GM18907 (cell line): ENCODE measurements around the gene FTSJ1.
"Not testable (repeated sequence)": the region's sequence is repeated elsewhere in the genome, so short reads cannot be mapped to it uniquely, and the experiment has no call there.

Experiments
- ATAC-seq: cut with Tn5 transposase; IDR thresholded peaks from one replicate; pipeline ENCODE4 v1.9.1; 2021; ENCODE audit warnings: mild to moderate bottlenecking, moderate library complexity; ENCODE audit not compliant: unreplicated experiment

FTSJ1 gene

GRCh38 chrX:48521353-48522243 lies 45.6 kb downstream of the FTSJ1 start, which contains the start of gene EBP:
EBP (plus strand) TSS chrX:48521808; CDS start chrX:48523772, 1,964 bp downstream.
- ATAC-seq, result peak; percentile 95

DNA sequence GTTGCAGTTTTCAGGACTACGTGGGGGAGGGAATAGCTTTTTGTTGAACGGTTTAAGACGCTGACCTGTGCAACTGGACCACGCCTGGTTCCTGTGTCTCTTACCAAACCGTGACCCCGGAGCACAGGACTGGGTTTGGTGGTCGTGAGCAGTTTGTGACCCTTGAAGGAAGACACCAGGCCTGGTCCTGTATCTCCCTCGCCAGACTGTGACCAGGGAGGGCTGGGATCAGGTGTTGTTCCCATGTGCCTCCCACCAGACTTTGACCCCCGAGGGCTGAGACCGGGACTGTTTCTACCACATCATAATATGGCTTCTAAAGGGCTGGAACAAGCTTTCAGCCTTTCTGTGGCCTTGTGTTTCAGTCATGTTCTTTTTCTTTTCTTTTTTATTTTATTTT lies 46.3 kb downstream of the FTSJ1 start:
- no peak for ATAC-seq

GRCh38 chrX:48523682-48524081 lies 47.7 kb downstream of the FTSJ1 start:
- no peak for ATAC-seq

DNA sequence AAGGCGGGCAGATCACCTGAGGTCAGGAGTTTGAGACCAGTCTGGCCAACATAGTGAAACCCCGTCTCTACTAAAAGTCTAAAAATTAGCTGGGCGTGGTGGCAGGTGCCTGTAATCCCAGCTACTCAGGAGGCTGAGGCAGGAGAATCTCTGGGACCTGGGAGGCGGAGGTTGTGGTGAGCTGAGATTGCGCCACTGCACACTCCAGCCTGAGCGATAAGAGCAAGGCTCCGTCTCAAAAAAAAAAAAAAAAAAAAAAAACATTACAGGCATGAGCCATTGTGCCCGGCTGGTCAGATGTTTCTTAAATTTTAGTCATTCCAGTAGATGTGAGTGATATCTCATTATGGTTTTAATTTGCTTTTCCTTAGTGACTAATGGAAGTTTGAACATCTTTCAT lies 49.9 kb downstream of the FTSJ1 start:
- ATAC-seq, result not testable (repeated sequence)

GRCh38 chrX:48530736-48531135 lies 54.7 kb downstream of the FTSJ1 start:
- no peak for ATAC-seq

- ATAC-seq, result no peak
These were observed 55.5 kb downstream of the FTSJ1 start for GRCh38 chrX:48531358-48531959.

GRCh38 chrX:48532161-48532560 lies 56.2 kb downstream of the FTSJ1 start:
- ATAC-seq, result no peak

- no peak for ATAC-seq
These were observed 57.2 kb downstream of the FTSJ1 start for GRCh38 chrX:48533165-48533564.
